ENCODE data around the gene TMEM87B.

DNA sequence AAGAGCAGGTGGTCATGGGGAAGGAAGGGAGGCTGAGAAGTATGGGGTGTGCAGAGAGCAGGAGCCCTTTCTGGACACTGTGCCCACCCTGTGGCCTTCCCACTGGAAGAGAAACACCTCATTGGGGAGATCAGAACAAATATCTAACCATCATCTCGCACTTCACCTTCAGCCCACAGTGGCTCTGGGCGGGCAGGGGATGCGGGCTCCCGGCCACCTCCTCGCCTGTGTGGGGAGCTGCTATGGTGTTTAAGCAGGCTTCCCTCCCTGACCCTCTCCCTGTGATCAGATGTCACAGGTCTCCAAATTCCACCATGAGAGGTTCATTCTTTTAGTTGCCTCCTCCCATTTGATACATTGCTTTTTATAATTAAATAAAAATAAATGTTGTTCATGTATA lies 88.1 kb downstream of the TMEM87B start:
- TF ChIP-seq POLR2A (IDR thresholded peaks at IDR 0.05; ENCODE audit: low read length) = no peak
- no peak for TF ChIP-seq GATA1 (IDR thresholded peaks at IDR 0.05; ENCODE audit: low read depth, low read length)
